HEK293 (cell line): Measurements from ENCODE around the gene DCLK3.

Experiments
- CTCF ChIA-PET: fragments of 350-600 bp; formaldehyde crosslinking; extraction: SDS; loops from one replicate; lab custom pipeline; 2021; ENCODE audit warnings: antibody characterized with exemption; lab: Yijun Ruan, JAX
- POLR2A ChIA-PET: fragments of 300-600 bp; formaldehyde crosslinking; extraction: SDS; loops from one replicate; lab custom pipeline; 2020; ENCODE audit warnings: antibody characterized with exemption, inconsistent platforms; lab: Yijun Ruan, JAX
- H3K27ac ChIP-seq: fragments of 200-500 bp; sonication (Bioruptor generic); 2 replicates; pipeline ENCODE4 v1.5.1; 2014; ENCODE audit warnings: low read depth, low read length, control low read depth, inconsistent platforms; ENCODE audit errors: extremely low read depth
- H3K36me3 ChIP-seq, 2 experiments: fragments of 200-500 bp in 1 of 2; sonication (Bioruptor generic) in 1 of 2; 1 replicate in 1 of 2; 2 replicates in 1 of 2; pipeline ENCODE4 v1.5.1; 2014 to 2017; ENCODE audit warnings: inconsistent platforms in 2 of 2, low read length in 2 of 2; ENCODE audit not compliant: control insufficient read depth in 2 of 2, insufficient read depth in 1 of 2
- H3K4me1 ChIP-seq: fragments of 200-500 bp; sonication (Bioruptor generic); 2 replicates; pipeline ENCODE4 v1.5.1; 2014; ENCODE audit warnings: mild to moderate bottlenecking, low read length, inconsistent platforms; ENCODE audit not compliant: control insufficient read depth, insufficient read depth
- H3K4me3 ChIP-seq: 2 replicates; pipeline ENCODE4 v1.5.1; 2011; ENCODE audit warnings: low read depth, mild to moderate bottlenecking, control low read depth, low read length, moderate library complexity
- H3K9me3 ChIP-seq: fragments of 200-500 bp; sonication (Bioruptor generic); 2 replicates; pipeline ENCODE4 v1.5.1; 2014; ENCODE audit warnings: low read depth, low read length, inconsistent platforms; ENCODE audit not compliant: control insufficient read depth, insufficient read depth
- HOXA7 ChIP-seq: sonication (generic); formaldehyde crosslinking; IDR thresholded peaks from 2 replicates; pipeline ENCODE4 v1.8.1; 2022; ENCODE audit warnings: missing genetic modification reagents, borderline replicate concordance
- ZBTB20 ChIP-seq: fragments of 450-650 bp; formaldehyde crosslinking; IDR thresholded peaks from 2 replicates; pipeline ENCODE4 v1.5.1; 2016; ENCODE audit warnings: missing biosample characterization, missing genetic modification characterization
- ZEB2 ChIP-seq: fragments of 450-650 bp; formaldehyde crosslinking; IDR thresholded peaks from 2 replicates; pipeline ENCODE4 v1.5.1; 2016; ENCODE audit warnings: missing biosample characterization, missing genetic modification characterization
- ZNF121 ChIP-seq: fragments of 450-650 bp; formaldehyde crosslinking; IDR thresholded peaks from 2 replicates; pipeline ENCODE4 v1.5.1; 2016; ENCODE audit warnings: missing biosample characterization, missing genetic modification characterization
- ZNF140 ChIP-seq: fragments of 450-650 bp; formaldehyde crosslinking; IDR thresholded peaks from 2 replicates; pipeline ENCODE4 v1.5.1; 2016; ENCODE audit warnings: missing biosample characterization, missing genetic modification characterization
- ZNF24 ChIP-seq: fragments of 450-650 bp; formaldehyde crosslinking; IDR thresholded peaks from 2 replicates; pipeline ENCODE4 v1.5.1; 2016; ENCODE audit warnings: missing biosample characterization, missing genetic modification characterization
- ZNF426 ChIP-seq: fragments of 450-650 bp; formaldehyde crosslinking; IDR thresholded peaks from 2 replicates; pipeline ENCODE4 v1.5.1; 2017; ENCODE audit warnings: missing biosample characterization, missing genetic modification characterization, mild to moderate bottlenecking, inconsistent platforms, moderate library complexity
- ZNF48 ChIP-seq: fragments of 450-650 bp; formaldehyde crosslinking; IDR thresholded peaks from 2 replicates; pipeline ENCODE4 v1.5.1; 2016; ENCODE audit warnings: missing biosample characterization, missing genetic modification characterization
- ZNF555 ChIP-seq: fragments of 450-650 bp; formaldehyde crosslinking; conservative IDR thresholded peaks from 2 replicates; pipeline ENCODE4 v1.5.1; 2017; ENCODE audit warnings: missing biosample characterization, mild to moderate bottlenecking, missing genetic modification characterization, inconsistent platforms
- ZNF658 ChIP-seq: fragments of 450-650 bp; formaldehyde crosslinking; IDR thresholded peaks from 2 replicates; pipeline ENCODE4; 2016; ENCODE audit warnings: missing biosample characterization, missing genetic modification characterization
- ZNF707 ChIP-seq: fragments of 450-650 bp; formaldehyde crosslinking; IDR thresholded peaks from 2 replicates; pipeline ENCODE4 v1.5.1; 2016; ENCODE audit warnings: missing biosample characterization, missing genetic modification characterization
- ZNF837 ChIP-seq: fragments of 450-650 bp; formaldehyde crosslinking; IDR thresholded peaks from 2 replicates; pipeline ENCODE4 v1.5.1; 2016; ENCODE audit warnings: missing biosample characterization, missing genetic modification characterization
- TF ChIP-seq, protein P1 (sequence below): fragments of 450-650 bp; formaldehyde crosslinking; IDR thresholded peaks from 2 replicates; pipeline ENCODE4 v1.5.1; 2017; ENCODE audit warnings: missing biosample characterization, missing genetic modification characterization
- TF ChIP-seq, protein P2 (sequence below): fragments of 450-650 bp; formaldehyde crosslinking; IDR thresholded peaks from 2 replicates; pipeline ENCODE4 v1.5.1; 2016; ENCODE audit warnings: missing biosample characterization, missing genetic modification characterization
- TF ChIP-seq, protein P3 (sequence below): fragments of 450-650 bp; formaldehyde crosslinking; IDR thresholded peaks from 2 replicates; pipeline ENCODE4 v1.5.1; 2016; ENCODE audit warnings: missing biosample characterization, missing genetic modification characterization

The DCLK3 gene

DNA sequence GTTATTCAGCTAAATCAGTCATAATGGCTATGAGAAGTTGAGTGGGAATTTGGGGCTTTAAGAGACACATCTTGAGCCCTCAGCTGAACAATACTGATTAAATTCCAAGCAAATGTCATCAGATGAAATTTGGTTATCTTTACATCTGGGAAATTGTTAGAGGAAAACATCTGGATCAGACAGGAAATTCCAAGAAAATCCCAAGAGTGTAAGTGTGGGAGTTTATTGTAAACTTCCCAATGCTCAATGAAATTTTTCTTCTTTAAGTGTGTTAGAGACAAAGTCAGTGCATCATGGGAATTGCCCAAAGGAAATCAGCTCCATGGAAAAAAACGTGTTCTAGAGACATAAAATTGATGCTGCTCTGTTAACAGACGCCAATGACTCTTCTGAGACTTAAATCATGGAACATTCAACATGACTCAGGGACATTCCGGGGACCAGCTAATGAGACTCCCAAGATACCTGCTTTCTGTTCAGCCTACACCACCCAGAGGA is 19.8 kb upstream of the DCLK3 start:
- TF ChIP-seq ZNF24 (tag by site-specific recombination): no peak
- TF ChIP-seq, protein P1, sequence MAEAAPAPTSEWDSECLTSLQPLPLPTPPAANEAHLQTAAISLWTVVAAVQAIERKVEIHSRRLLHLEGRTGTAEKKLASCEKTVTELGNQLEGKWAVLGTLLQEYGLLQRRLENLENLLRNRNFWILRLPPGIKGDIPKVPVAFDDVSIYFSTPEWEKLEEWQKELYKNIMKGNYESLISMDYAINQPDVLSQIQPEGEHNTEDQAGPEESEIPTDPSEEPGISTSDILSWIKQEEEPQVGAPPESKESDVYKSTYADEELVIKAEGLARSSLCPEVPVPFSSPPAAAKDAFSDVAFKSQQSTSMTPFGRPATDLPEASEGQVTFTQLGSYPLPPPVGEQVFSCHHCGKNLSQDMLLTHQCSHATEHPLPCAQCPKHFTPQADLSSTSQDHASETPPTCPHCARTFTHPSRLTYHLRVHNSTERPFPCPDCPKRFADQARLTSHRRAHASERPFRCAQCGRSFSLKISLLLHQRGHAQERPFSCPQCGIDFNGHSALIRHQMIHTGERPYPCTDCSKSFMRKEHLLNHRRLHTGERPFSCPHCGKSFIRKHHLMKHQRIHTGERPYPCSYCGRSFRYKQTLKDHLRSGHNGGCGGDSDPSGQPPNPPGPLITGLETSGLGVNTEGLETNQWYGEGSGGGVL: no peak
- no peak for TF ChIP-seq ZNF140 (tag by site-specific recombination)
- TF ChIP-seq ZNF658 (tag by site-specific recombination): no peak
- ChIA-PET CTCF (interaction anchor here (0.6 to 1.6 kb wide), 2 partner anchors 175 to 519 kb away, joined by 3 read pairs; no protein-coding TSS in a partner anchor), POLR2A (no interaction called here)
- Histone ChIP-seq H3K4me1 (no peaks in the 10 kb centered on the region), H3K4me3 (no peak overlapping the region), H3K27ac (no peak overlapping the region), H3K36me3 (no peaks in the 10 kb centered on the region), H3K9me3 (no peaks in the 10 kb centered on the region)

DNA sequence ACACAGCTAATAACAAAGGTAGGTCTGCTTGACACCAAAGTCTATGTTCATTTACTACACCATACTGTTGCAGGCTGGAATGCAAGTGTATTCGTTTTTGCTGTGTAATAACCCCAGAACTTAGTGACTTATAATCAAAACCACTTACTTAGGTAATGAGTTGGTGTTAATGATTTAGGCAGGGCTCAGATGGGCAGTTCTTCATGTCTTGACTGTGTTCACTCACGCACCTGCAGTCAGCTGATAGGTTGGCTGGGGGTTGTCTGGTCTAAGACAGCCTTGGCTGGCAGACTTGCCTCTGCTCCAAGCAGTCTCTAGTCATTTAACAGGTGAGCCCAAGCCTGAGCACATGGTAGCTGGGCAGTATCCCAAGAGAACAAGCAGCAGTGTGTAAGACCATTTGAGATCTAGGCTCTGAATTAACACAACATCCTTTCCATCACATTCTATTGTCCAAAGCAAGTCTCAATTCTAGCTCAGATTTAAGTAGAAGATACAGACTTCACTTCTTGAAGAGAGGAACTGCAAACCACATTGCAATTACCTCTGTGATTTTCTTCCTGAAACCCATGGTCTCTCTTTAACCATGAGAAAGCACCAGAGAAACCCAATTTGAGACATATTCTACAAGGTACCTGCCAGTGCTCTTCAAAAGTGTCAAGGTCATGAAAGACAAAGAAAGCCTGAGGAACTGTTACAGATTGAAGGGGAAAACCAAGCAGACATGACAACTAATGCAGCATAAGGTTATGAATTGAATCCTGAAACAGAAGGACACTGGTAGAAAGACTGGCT is 13.3 kb upstream of the DCLK3 start:
- TF ChIP-seq, protein P2, sequence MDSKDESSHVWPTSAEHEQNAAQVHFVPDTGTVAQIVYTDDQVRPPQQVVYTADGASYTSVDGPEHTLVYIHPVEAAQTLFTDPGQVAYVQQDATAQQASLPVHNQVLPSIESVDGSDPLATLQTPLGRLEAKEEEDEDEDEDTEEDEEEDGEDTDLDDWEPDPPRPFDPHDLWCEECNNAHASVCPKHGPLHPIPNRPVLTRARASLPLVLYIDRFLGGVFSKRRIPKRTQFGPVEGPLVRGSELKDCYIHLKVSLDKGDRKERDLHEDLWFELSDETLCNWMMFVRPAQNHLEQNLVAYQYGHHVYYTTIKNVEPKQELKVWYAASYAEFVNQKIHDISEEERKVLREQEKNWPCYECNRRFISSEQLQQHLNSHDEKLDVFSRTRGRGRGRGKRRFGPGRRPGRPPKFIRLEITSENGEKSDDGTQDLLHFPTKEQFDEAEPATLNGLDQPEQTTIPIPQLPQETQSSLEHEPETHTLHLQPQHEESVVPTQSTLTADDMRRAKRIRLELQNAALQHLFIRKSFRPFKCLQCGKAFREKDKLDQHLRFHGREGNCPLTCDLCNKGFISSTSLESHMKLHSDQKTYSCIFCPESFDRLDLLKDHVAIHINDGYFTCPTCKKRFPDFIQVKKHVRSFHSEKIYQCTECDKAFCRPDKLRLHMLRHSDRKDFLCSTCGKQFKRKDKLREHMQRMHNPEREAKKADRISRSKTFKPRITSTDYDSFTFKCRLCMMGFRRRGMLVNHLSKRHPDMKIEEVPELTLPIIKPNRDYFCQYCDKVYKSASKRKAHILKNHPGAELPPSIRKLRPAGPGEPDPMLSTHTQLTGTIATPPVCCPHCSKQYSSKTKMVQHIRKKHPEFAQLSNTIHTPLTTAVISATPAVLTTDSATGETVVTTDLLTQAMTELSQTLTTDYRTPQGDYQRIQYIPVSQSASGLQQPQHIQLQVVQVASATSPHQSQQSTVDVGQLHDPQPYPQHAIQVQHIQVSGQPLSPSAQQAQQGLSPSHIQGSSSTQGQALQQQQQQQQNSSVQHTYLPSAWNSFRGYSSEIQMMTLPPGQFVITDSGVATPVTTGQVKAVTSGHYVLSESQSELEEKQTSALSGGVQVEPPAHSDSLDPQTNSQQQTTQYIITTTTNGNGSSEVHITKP (tag by site-specific recombination): no peak
- Histone ChIP-seq H3K27ac (no peak overlapping the region), H3K9me3 (no peaks in the 10 kb centered on the region), H3K4me1 (no peaks in the 10 kb centered on the region), H3K4me3 (no peak overlapping the region), H3K36me3 (no peaks in the 10 kb centered on the region)
- ChIA-PET POLR2A (no interaction called here), CTCF (interaction anchor here (0.6 kb wide), 1 partner anchor 90 kb away, joined by 11 read pairs; no protein-coding TSS in a partner anchor)

DNA sequence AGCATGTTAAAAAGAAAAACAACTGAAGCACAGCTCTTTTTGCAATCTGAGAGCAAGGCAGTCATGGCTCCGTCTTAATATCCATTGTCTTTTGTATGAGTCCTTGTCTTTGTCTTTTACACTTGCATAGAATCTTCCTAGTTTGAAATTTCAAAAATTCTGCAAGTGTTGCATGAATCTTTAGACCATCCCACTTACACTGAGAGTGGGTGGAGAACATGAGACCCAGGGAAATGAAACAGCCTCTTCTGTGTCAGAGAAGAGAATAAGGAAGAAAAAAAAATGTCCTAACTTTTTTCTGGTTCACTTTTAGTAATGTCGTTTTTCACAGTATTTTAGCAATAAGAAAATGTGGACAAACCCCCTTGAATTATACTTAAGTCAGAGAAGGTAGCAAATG is 12.1 kb upstream of the DCLK3 start:
- ChIA-PET POLR2A (no interaction called here), CTCF (no interaction called here)
- no peaks in the 10 kb centered on the region for H3K9me3 ChIP-seq
- no peaks in the 10 kb centered on the region for H3K36me3 ChIP-seq
- H3K4me3 ChIP-seq: no peak overlapping the region
- no peak for TF ChIP-seq ZEB2 (tag by site-specific recombination)
- TF ChIP-seq, protein P3, sequence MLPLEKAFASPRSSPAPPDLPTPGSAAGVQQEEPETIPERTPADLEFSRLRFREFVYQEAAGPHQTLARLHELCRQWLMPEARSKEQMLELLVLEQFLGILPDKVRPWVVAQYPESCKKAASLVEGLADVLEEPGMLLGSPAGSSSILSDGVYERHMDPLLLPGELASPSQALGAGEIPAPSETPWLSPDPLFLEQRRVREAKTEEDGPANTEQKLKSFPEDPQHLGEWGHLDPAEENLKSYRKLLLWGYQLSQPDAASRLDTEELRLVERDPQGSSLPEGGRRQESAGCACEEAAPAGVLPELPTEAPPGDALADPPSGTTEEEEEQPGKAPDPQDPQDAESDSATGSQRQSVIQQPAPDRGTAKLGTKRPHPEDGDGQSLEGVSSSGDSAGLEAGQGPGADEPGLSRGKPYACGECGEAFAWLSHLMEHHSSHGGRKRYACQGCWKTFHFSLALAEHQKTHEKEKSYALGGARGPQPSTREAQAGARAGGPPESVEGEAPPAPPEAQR (tag by site-specific recombination): no peak
- H3K27ac ChIP-seq: no peak overlapping the region
- H3K4me1 ChIP-seq: no peaks in the 10 kb centered on the region

DNA sequence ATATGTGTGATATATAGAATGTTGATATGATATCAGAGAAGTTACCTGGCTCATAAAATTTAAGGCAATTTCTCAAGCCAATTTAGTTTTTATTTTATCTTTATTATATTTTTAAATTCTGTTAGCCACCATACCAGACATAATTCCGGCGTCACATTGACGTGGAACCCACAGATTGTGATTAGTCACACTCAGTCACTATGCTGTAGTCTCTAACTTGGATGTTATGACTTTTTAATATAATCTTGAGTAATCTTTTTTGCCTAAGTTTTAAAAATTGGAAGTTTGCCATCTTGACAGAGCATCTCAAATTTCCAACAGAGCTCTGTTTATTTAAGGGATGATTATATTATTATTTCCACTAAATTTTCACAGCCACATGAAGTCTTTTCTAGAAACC is 9.7 kb upstream of the DCLK3 start:
- H3K4me1 ChIP-seq: no peaks in the 10 kb centered on the region
- TF ChIP-seq ZNF707 (tag by site-specific recombination) (no peak), ZNF426 (tag by site-specific recombination) (no peak), ZNF837 (tag by site-specific recombination) (no peak), ZNF121 (tag by site-specific recombination) (no peak), ZBTB20 (tag by site-specific recombination) (no peak), ZNF555 (tag by site-specific recombination) (no peak), HOXA7 (no peak), ZNF48 (no peak)
- POLR2A ChIA-PET: no interaction called here
- no peaks in the 10 kb centered on the region for H3K36me3 ChIP-seq
- CTCF ChIA-PET: no interaction called here
- no peaks in the 10 kb centered on the region for H3K9me3 ChIP-seq
- no peak overlapping the region for H3K4me3 ChIP-seq
- H3K27ac ChIP-seq: no peak overlapping the region
